CD14-positive monocyte (primary cell): ENCODE measurements around the gene ABCA4. TPM values are rescaled to one million over a fixed set of nuclear protein-coding genes. Genes with fewer than 3 reads are reported as not detected.

Experiments used
- DNase-seq, 3 donors: peaks; one replicate each; pipeline ENCODE4 v3.0.0-alpha.2; 2011 to 2022
- H2AFZ ChIP-seq: 2 replicates; pipeline ENCODE4 v1.6.0; 2012; ENCODE audit warnings: mild to moderate bottlenecking, low read depth, low read length, inconsistent platforms; ENCODE audit not compliant: insufficient read depth, poor library complexity, severe bottlenecking
- H3K27ac ChIP-seq, 2 donors: 1 replicate in 1 of 2; 2 replicates in 1 of 2; pipeline ENCODE4 v1.5.1; 2012 to 2013; ENCODE audit warnings: low read length in 2 of 2, control low read depth in 1 of 2, inconsistent platforms in 1 of 2, low read depth in 1 of 2, mild to moderate bottlenecking in 1 of 2
- H3K27me3 ChIP-seq, 2 donors: one replicate each; pipeline versions ENCODE4 v1.6.0 to v1.6.1; 2011 to 2013; ENCODE audit warnings: low read length in 2 of 2; ENCODE audit not compliant: control insufficient read depth in 2 of 2, insufficient read depth in 2 of 2
- H3K36me3 ChIP-seq, 2 donors: replicated peaks in 1 of 2; 1 replicate in 1 of 2; 2 replicates in 1 of 2; pipeline versions ENCODE4 v1.5.1 to v1.6.1; 2012 to 2013; ENCODE audit warnings: low read length in 2 of 2, control low read depth in 1 of 2, inconsistent platforms in 1 of 2, mild to moderate bottlenecking in 1 of 2; ENCODE audit not compliant: insufficient read depth in 2 of 2, control insufficient read depth in 1 of 2
- H3K4me1 ChIP-seq, 2 donors: 1 replicate in 1 of 2; 2 replicates in 1 of 2; pipeline versions ENCODE4 v1.5.1 to v1.6.1; 2012 to 2013; ENCODE audit warnings: low read length in 2 of 2, control low read depth in 1 of 2, inconsistent platforms in 1 of 2, mild to moderate bottlenecking in 1 of 2, moderate library complexity in 1 of 2; ENCODE audit not compliant: insufficient read depth in 2 of 2, control insufficient read depth in 1 of 2
- H3K4me2 ChIP-seq: replicated peaks from 2 replicates; pipeline ENCODE3; 2012; ENCODE audit warnings: low read length, moderate library complexity, mild to moderate bottlenecking; ENCODE audit not compliant: poor library complexity, severe bottlenecking; ENCODE audit errors: extremely low read depth
- H3K4me3 ChIP-seq, 3 experiments: fragments of 200-600 bp in 1 of 3; sonication (generic) in 1 of 3; replicated peaks in 1 of 3; 1 replicate in 2 of 3; 2 replicates in 1 of 3; pipeline ENCODE4 v1.5.1; 2011 to 2013; ENCODE audit warnings: low read length in 3 of 3, mild to moderate bottlenecking in 3 of 3, control low read depth in 2 of 3, low read depth in 2 of 3, inconsistent platforms in 1 of 3, moderate library complexity in 1 of 3
- H3K79me2 ChIP-seq: 2 replicates; pipeline ENCODE4 v1.6.0; 2012; ENCODE audit warnings: mild to moderate bottlenecking, control low read depth, inconsistent platforms, low read length, moderate library complexity; ENCODE audit not compliant: insufficient read depth
- H3K9ac ChIP-seq: 2 replicates; pipeline ENCODE4 v1.6.0; 2017; ENCODE audit warnings: low read length, mild to moderate bottlenecking; ENCODE audit not compliant: insufficient read depth, poor library complexity, severe bottlenecking
- H3K9me3 ChIP-seq, 2 donors: replicated peaks in 1 of 2; 1 replicate in 1 of 2; 2 replicates in 1 of 2; pipeline versions ENCODE4 v1.5.1 to v1.6.1; 2012 to 2013; ENCODE audit warnings: low read length in 2 of 2, control low read depth in 1 of 2; ENCODE audit not compliant: control insufficient read depth in 1 of 2, insufficient read depth in 1 of 2
- H4K20me1 ChIP-seq: 2 replicates; pipeline ENCODE4 v1.6.0; 2012; ENCODE audit warnings: mild to moderate bottlenecking, low read length, control low read depth, moderate library complexity; ENCODE audit not compliant: insufficient read depth
- H3K27ac Mint-ChIP-seq, 7 donors: one replicate each; pipeline ENCODE4 v1.8.0; 2020; ENCODE audit warnings: mild to moderate bottlenecking in 7 of 7, mixed read lengths in 7 of 7, moderate library complexity in 6 of 7, inconsistent platforms in 2 of 7
- H3K27me3 Mint-ChIP-seq, 3 donors: one replicate each; pipeline ENCODE4 v1.8.0; 2021 to 2022; ENCODE audit warnings: low read depth in 3 of 3, mild to moderate bottlenecking in 3 of 3, mixed read lengths in 3 of 3, moderate library complexity in 3 of 3, inconsistent platforms in 1 of 3
- H3K36me3 Mint-ChIP-seq, 2 donors: one replicate each; pipeline ENCODE4 v1.8.0; 2020; ENCODE audit warnings: mixed read lengths in 2 of 2, inconsistent platforms in 1 of 2, mild to moderate bottlenecking in 1 of 2
- H3K4me1 Mint-ChIP-seq: one replicate; pipeline ENCODE4 v1.8.0; 2020; ENCODE audit warnings: mild to moderate bottlenecking, mixed read lengths
- H3K4me3 Mint-ChIP-seq, 2 donors: one replicate each; pipeline ENCODE4 v1.8.0; 2020; ENCODE audit warnings: mild to moderate bottlenecking in 2 of 2, mixed read lengths in 2 of 2, moderate library complexity in 1 of 2
- H3K9me3 Mint-ChIP-seq, 7 donors: one replicate each; pipeline ENCODE4 v1.8.0; 2020 to 2022; ENCODE audit warnings: mixed read lengths in 7 of 7, mild to moderate bottlenecking in 6 of 7, moderate library complexity in 6 of 7, inconsistent platforms in 2 of 7
- CTCF ChIP-seq: fragments of 200-600 bp; IDR thresholded peaks from one replicate; pipeline ENCODE4 v1.8.0; 2022; ENCODE audit warnings: antibody characterized with exemption, mild to moderate bottlenecking
- WGBS: methylation state at CpG from one replicate; pipeline ENCODE4 v1.1.5; 2013; ENCODE audit warnings: missing lambda C conversion rate; ENCODE audit not compliant: insufficient coverage; 5-methylcytosine and 5-hydroxymethylcytosine counted together
- intact Hi-C, 2 donors: fragments of 100-400 bp; cut with micrococcal nuclease; formaldehyde crosslinking; loops; one replicate each; pipeline versions ENCODE4 v1.15.0 to v1.15.1; 2023
- polyA plus RNA-seq, 3 donors: library from polyadenylated mRNA; depleted of rRNA in 1 of 3; unstranded in 2 of 3; stranded (reverse) in 1 of 3; fragments of 300-500 nt in 2 of 3; fragments of >200 nt in 1 of 3; fragmentation: Illumina TruSeq in 2 of 3; gene quantifications; 1 replicate in 2 of 3; 2 replicates in 1 of 3; pipeline ENCODE4 v1.2.3, GENCODE V29; 2012 to 2021

The ABCA4 gene
- polyA plus RNA-seq, 3 donors = not detected

GRCh38 chr1:94031591-94031990 is 89.4 kb downstream of the ABCA4 start:
- Histone ChIP-seq H4K20me1 (no peaks in the 10 kb centered on the region), H3K27ac (no peak overlapping the region), H3K9me3 (no peaks in the 10 kb centered on the region), H3K36me3 (no peaks in the 10 kb centered on the region), H3K4me3 (no peak overlapping the region), H3K4me1 (no peaks in the 10 kb centered on the region), H3K27me3 (no peaks in the 10 kb centered on the region), H3K4me2 (no peak overlapping the region), H3K9ac (no peak overlapping the region), H2AFZ (no peak overlapping the region), H3K79me2 (no peaks in the 10 kb centered on the region)
- intact Hi-C loops = no loop called here
- Mint-ChIP-seq H3K9me3 (no peaks in the 10 kb centered on the region), H3K4me3 (no peak overlapping the region), H3K27me3 (peaks cover 4 to 9% (median 7%) of the 10 kb centered on the region in 3 donors), H3K36me3 (no peaks in the 10 kb centered on the region), H3K27ac (no peak overlapping the region), H3K4me1 (peaks cover 11% of the 10 kb centered on the region)
- TF ChIP-seq CTCF = no peak
- 90% methylated on average over 7 of the region's 9 CpGs for WGBS
- DNase-seq = no peak

GRCh38 chr1:94031154-94031553 is 89.8 kb downstream of the ABCA4 start:
- H3K36me3 Mint-ChIP-seq = no peaks in the 10 kb centered on the region
- no peaks in the 10 kb centered on the region for H4K20me1 ChIP-seq
- no peak for TF ChIP-seq CTCF
- H3K4me1 Mint-ChIP-seq = peaks cover 13% of the 10 kb centered on the region
- no peaks in the 10 kb centered on the region for H3K27me3 ChIP-seq
- intact Hi-C loops = no loop called here
- no peaks in the 10 kb centered on the region for H3K9me3 ChIP-seq
- H3K79me2 ChIP-seq = no peaks in the 10 kb centered on the region
- H2AFZ ChIP-seq = no peak overlapping the region
- no peak overlapping the region for H3K27ac ChIP-seq
- no peak overlapping the region for H3K9ac ChIP-seq
- no peak overlapping the region for H3K27ac Mint-ChIP-seq
- no peaks in the 10 kb centered on the region for H3K36me3 ChIP-seq
- H3K4me1 ChIP-seq = no peaks in the 10 kb centered on the region
- WGBS = no CpG with 5 or more reads among the region's 4 CpGs
- no peak overlapping the region for H3K4me2 ChIP-seq
- DNase-seq = no peak
- H3K4me3 Mint-ChIP-seq = no peak overlapping the region
- no peak overlapping the region for H3K4me3 ChIP-seq
- H3K27me3 Mint-ChIP-seq = peaks cover 5 to 8% (median 5%) of the 10 kb centered on the region in 3 donors
- no peaks in the 10 kb centered on the region for H3K9me3 Mint-ChIP-seq
